ENCODE results near the gene RBM20. TPM values are rescaled to one million over a fixed set of nuclear protein-coding genes. Genes with fewer than 3 reads are reported as not detected.

RBM20 gene
- total RNA-seq, 3 donors from 2014 or later = 0.48 to 3.1 (median 1.6) TPM

- TF ChIP-seq POLR2AphosphoS5 (IDR thresholded peaks at IDR 0.05) (no peak), POLR2A (IDR thresholded peaks at IDR 0.05) (no peak)
- TF ChIP-seq, protein P1, sequence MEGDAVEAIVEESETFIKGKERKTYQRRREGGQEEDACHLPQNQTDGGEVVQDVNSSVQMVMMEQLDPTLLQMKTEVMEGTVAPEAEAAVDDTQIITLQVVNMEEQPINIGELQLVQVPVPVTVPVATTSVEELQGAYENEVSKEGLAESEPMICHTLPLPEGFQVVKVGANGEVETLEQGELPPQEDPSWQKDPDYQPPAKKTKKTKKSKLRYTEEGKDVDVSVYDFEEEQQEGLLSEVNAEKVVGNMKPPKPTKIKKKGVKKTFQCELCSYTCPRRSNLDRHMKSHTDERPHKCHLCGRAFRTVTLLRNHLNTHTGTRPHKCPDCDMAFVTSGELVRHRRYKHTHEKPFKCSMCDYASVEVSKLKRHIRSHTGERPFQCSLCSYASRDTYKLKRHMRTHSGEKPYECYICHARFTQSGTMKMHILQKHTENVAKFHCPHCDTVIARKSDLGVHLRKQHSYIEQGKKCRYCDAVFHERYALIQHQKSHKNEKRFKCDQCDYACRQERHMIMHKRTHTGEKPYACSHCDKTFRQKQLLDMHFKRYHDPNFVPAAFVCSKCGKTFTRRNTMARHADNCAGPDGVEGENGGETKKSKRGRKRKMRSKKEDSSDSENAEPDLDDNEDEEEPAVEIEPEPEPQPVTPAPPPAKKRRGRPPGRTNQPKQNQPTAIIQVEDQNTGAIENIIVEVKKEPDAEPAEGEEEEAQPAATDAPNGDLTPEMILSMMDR (IDR thresholded peaks at IDR 0.05) = no peak
- Histone ChIP-seq H3K36me3 (no peaks in the 10 kb centered on the region), H3K27me3 (no peaks in the 10 kb centered on the region), H3K4me3 (no peak overlapping the region), H3K27ac (no peak overlapping the region), H3K9me3 (no peaks in the 10 kb centered on the region), H3K4me1 (no peaks in the 10 kb centered on the region)
- intact Hi-C loops (cut with DNase I; ENCODE audit: low total_unique reads) = no loop called here
- no peak for DNase-seq (ENCODE audit: low spot score in 2 of 2)
Measured at GRCh38 chr10:110812583-110812982, 168.4 kb downstream of the RBM20 start.

DNA sequence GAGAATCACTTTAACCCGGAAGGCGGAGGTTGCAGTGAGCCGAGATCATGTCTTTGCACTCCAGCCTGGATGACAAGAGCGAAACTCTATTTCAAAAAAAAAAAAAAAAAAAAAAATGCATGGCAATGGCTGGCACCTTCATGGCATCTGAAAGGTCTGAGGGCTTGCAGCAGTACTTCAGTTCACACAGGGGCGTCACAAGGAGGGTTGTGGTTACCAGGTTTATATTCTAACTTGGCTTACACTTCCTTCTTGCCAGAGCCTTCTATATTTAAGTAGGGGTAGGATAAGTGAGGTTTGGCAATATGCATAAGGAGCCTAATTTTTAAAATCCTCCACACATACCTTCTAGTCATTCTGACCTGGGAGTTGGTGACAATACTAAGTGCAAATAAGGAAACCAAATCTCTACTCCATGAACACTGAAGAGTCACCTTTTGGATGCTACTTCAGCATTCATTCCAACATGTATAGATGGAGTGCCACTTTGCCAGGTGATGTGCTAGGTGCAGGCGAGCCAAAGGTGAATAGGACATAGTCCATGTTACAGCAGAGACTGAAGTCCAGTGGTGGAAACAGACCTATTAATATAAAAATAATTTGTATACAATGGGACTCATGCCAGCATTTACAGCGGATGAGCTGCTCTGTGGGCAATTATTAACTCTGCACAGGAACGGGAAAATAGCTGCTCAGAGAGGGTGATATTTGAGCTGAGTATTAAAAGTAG is 169.8 kb downstream of the RBM20 start:
- H3K4me3 ChIP-seq = no peak overlapping the region
- no peak overlapping the region for H3K27ac ChIP-seq
- H3K27me3 ChIP-seq = no peaks in the 10 kb centered on the region
- H3K36me3 ChIP-seq = no peaks in the 10 kb centered on the region
- H3K4me1 ChIP-seq = peaks cover 0 to 8% of the 10 kb centered on the region in 2 donors
- DNase-seq (ENCODE audit: low spot score in 2 of 2) = no peak
- intact Hi-C loops (cut with DNase I; ENCODE audit: low total_unique reads) = no loop called here
- no peak for TF ChIP-seq POLR2A (IDR thresholded peaks at IDR 0.05)
- TF ChIP-seq, protein P1 (IDR thresholded peaks at IDR 0.05) = no peak
- TF ChIP-seq POLR2AphosphoS5 (IDR thresholded peaks at IDR 0.05) = no peak
- H3K9me3 ChIP-seq = no peaks in the 10 kb centered on the region

- intact Hi-C loops (cut with DNase I; ENCODE audit: low total_unique reads) = no loop called here
- Histone ChIP-seq H3K9me3 (no peaks in the 10 kb centered on the region), H3K4me1 (peaks cover 0 to 23% of the 10 kb centered on the region in 2 donors), H3K36me3 (no peaks in the 10 kb centered on the region), H3K27ac (peak overlapping the region in 1 of 2 donors; percentile 21), H3K4me3 (no peak overlapping the region), H3K27me3 (no peaks in the 10 kb centered on the region)
- DNase-seq (ENCODE audit: low spot score in 2 of 2) = no peak
- TF ChIP-seq, protein P1 (IDR thresholded peaks at IDR 0.05) = no peak
- TF ChIP-seq POLR2AphosphoS5 (IDR thresholded peaks at IDR 0.05) = no peak
- no peak for TF ChIP-seq POLR2A (IDR thresholded peaks at IDR 0.05)
Measured at GRCh38 chr10:110815354-110816004, 171.3 kb downstream of the RBM20 start.

DNA sequence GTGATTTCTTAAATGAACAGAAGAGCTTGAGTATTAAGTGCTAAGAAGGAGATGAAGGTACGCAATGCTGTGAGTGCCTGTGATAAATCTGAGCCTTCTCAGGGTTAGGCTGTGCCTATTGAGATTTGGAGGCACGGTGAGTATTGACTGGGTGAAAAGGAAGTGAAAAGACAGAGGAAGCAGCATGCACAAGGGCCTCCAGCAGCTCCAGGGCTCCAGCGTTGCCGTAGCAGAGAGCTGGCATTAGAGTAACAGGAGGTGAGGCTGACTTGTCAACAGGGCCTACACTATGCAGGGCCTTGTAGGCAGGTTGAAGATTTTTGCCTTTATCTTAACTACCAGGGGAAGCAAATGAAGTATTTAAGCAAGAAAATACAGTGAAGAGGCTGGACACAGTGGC is 173.5 kb downstream of the RBM20 start:
- H3K4me1 ChIP-seq = peaks cover 0 to 40% of the 10 kb centered on the region in 2 donors
- H3K9me3 ChIP-seq = no peaks in the 10 kb centered on the region
- intact Hi-C loops (cut with DNase I; ENCODE audit: low total_unique reads) = no loop called here
- no peak for DNase-seq (ENCODE audit: low spot score in 2 of 2)
- peak overlapping the region; percentile 66 to 88 for H3K27ac ChIP-seq
- H3K4me3 ChIP-seq = no peak overlapping the region
- no peaks in the 10 kb centered on the region for H3K36me3 ChIP-seq
- H3K27me3 ChIP-seq = no peaks in the 10 kb centered on the region
- TF ChIP-seq POLR2A (IDR thresholded peaks at IDR 0.05) (no peak), POLR2AphosphoS5 (IDR thresholded peaks at IDR 0.05) (no peak)
- TF ChIP-seq, protein P1 (IDR thresholded peaks at IDR 0.05) = no peak

Measured in breast epithelium (tissue), 4 donors.